HG03521 (cell line): ENCODE results near the gene NTSR1.

Source experiments
- ATAC-seq: cut with Tn5 transposase; IDR thresholded peaks from one replicate; pipeline ENCODE4 v1.9.1; 2021; ENCODE audit warnings: mild to moderate bottlenecking, moderate library complexity; ENCODE audit not compliant: unreplicated experiment

Gene NTSR1

GRCh38 chr20:62723768-62724450, 15.3 kb downstream of the NTSR1 start:
- no peak for ATAC-seq

- ATAC-seq = no peak
These were observed 16.3 kb downstream of the NTSR1 start for GRCh38 chr20:62724692-62725595.

- ATAC-seq = no peak
These were observed 17.1 kb downstream of the NTSR1 start for GRCh38 chr20:62725596-62726268.

- no peak for ATAC-seq
These were observed 17.6 kb downstream of the NTSR1 start for GRCh38 chr20:62726276-62726675.

- ATAC-seq = no peak
These were observed 18.3 kb downstream of the NTSR1 start for GRCh38 chr20:62726716-62727583.

GRCh38 chr20:62727584-62728027, 19.0 kb downstream of the NTSR1 start:
- ATAC-seq = no peak

GRCh38 chr20:62728028-62728780, 19.6 kb downstream of the NTSR1 start:
- no peak for ATAC-seq

GRCh38 chr20:62728781-62729300, 20.2 kb downstream of the NTSR1 start:
- ATAC-seq = no peak

- ATAC-seq = no peak
These were observed 21.8 kb downstream of the NTSR1 start for GRCh38 chr20:62730481-62730880.

GRCh38 chr20:62732031-62732760, 23.6 kb downstream of the NTSR1 start:
- no peak for ATAC-seq

- no peak for ATAC-seq
These were observed 24.3 kb downstream of the NTSR1 start for GRCh38 chr20:62732842-62733525.

- ATAC-seq = no peak
These were observed 24.8 kb downstream of the NTSR1 start for GRCh38 chr20:62733526-62733842.

- ATAC-seq = no peak
These were observed 25.3 kb downstream of the NTSR1 start for GRCh38 chr20:62733891-62734290.

GRCh38 chr20:62734326-62734725, 25.7 kb downstream of the NTSR1 start:
- no peak for ATAC-seq

GRCh38 chr20:62734881-62735280, 26.2 kb downstream of the NTSR1 start:
- ATAC-seq = no peak

- no peak for ATAC-seq
These were observed 26.7 kb downstream of the NTSR1 start for GRCh38 chr20:62735331-62735821.

- ATAC-seq = no peak
These were observed 27.4 kb downstream of the NTSR1 start for GRCh38 chr20:62736026-62736406.

- ATAC-seq = no peak
These were observed 27.9 kb downstream of the NTSR1 start for GRCh38 chr20:62736407-62737071.
